SK-N-MC (cell line): ENCODE results near the gene AHCTF1.

Source experiments
- EZH2 ChIP-seq: fragments of 200-600 bp; sonication (generic); IDR thresholded peaks from one replicate; pipeline ENCODE4 v1.6.1; 2017; ENCODE audit warnings: antibody characterized with exemption
- FOXP2 ChIP-seq: optimal IDR thresholded peaks from 2 replicates; pipeline ENCODE3; 2011; ENCODE audit warnings: mild to moderate bottlenecking, moderate library complexity; ENCODE audit not compliant: insufficient read depth; ENCODE audit errors: extremely low read length, control extremely low read depth
- POLR2AphosphoS5 ChIP-seq: IDR thresholded peaks from 2 replicates; pipeline ENCODE4 v1.6.1; 2012; ENCODE audit warnings: mild to moderate bottlenecking, low read depth, low read length, borderline replicate concordance

DNA sequence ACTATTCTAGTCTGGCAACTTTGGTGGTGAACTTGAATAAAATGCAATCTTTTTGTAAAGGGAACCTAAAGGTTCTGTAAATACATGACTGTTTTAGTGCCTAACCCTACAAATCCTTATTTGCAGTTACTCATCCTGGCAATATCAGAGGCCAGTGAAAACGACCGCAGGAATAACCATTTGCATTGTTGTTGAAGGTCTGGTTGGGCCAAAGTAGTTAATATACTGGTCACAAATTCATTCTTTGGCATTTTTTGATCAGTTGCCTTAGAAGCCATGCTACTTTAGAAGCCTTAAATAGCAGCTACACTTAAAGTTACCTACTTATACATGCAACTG, 93.7 kb downstream of the AHCTF1 start:
- TF ChIP-seq EZH2 (no peak), POLR2AphosphoS5 (no peak), FOXP2 (no peak)
